Kidney capillary endothelial cell (primary cell): ENCODE results near the gene GPATCH4.
"Not testable (repeated sequence)": the region's sequence is repeated elsewhere in the genome, so short reads cannot be mapped to it uniquely, and the experiment has no call there.

Experiments
- DNase-seq: peaks from one replicate; pipeline ENCODE4 v3.0.0-alpha.2; 2018; ENCODE audit warnings: low spot score

GPATCH4 gene

DNA sequence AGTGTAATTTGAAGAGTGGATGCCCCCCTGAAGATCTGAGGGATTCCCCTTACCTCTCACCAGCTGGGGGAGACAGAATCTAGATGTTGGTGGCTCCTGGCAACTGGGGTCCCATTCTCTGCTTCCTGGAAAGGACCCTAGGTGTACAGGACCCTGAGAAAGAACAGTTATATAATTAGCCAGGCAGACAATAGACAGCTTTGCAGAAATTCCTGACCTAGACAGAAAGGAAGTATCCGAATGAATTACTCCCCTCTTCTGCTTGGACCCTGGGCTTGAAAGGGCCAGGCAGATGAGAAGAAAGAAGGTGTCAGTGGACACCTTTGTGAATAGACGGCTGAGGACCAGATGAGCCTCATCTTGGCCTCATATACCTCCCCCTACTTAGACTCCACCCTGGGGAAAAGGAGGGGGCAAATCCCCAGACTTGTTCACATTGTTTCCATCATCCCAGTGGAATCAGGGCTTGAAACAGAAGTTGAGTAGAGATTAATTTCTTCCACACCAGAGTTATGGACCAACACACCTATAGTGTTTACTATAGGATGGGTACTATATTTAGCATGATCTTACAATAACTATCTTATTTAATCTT, 27.1 kb downstream of the GPATCH4 start:
- DNase-seq, result no peak

DNA sequence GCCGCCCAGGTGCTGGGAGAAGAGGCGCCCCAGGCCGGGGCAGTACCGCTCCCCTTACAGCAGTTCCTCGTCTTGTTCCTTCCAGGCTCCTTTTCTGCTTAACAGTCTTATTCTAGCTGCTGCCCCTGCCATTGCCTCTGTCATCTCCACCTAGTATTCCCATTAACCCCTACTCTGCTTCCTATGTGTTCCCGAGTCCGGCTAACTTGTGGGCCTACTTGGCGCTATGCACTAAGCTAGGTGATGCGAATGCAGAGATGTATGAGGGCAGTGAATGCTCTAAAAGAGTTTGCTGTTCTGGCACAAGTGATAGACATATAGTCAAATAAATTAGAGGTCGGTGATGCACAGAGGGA, 28.6 kb downstream of the GPATCH4 start:
- no peak for DNase-seq

DNA sequence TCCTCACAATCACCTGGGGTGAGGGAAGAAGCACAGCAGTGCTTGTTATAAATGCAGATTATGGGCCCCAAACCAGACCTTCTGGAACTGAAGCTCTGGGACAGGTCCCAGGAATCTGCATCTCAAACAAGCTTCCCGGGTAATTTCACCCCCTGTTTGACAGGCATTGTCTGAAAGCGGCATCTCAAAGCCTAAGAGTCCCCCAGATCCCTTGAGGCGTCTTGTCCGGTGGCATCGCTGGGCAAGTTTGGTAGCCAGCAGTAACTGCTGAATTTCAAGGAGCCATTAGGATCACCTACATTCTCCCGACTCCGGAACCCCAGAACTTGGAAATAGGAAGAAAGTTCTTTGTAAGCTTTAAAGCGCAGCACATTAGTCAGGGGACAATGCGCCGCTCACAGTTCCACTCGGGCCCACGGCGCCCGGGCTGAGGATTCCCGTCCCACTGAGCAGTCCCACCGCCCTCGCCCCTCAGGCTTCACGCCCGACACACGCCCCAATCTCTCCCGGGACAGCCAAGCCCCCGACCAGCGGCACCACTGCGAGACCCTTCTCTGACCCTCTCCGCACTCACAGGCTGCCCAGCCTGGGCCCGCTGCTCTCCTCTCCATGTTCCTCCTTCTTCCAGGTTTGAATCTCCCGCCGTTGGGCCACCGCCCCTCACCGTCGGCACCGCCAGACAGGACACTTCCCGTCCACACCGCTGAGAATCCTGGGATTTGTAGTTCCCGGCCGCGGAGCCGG, 29.2 kb downstream of the GPATCH4 start, which contains the start of gene IQGAP3:
Gene IQGAP3 (minus strand): TSS at position 647 of the 744 bp plus-strand sequence. CDS start 36 bp downstream, at position 611.
- DNase-seq, result peak; percentile 69

DNA sequence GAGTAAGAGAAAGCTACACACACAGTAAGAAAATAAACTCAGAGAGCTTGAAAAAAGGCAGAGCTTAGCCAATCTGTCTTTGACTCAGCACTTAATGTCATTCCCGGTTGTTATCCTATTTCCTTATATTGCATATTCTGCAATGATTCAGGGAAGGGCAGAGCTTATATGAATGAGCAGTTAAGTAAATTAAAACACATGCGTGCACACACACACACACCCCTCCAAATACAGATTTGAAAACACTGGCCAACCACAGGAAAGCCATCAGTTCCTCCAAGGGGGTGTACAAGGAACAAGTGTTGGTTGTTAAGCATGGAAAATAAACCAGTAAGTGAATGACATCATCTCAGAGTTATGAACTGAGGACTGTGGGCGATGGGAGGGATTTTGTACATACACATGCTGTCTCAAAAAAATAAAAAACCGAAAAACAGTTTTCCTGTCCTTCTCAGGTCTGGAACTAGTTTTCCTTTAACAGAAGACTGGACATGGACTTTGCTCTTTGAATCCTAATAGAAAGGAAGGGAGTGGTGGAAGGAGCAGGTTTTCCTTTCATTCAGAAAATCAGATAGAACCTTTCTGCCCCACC, 29.9 kb downstream of the GPATCH4 start:
- DNase-seq, result peak; percentile 36

DNA sequence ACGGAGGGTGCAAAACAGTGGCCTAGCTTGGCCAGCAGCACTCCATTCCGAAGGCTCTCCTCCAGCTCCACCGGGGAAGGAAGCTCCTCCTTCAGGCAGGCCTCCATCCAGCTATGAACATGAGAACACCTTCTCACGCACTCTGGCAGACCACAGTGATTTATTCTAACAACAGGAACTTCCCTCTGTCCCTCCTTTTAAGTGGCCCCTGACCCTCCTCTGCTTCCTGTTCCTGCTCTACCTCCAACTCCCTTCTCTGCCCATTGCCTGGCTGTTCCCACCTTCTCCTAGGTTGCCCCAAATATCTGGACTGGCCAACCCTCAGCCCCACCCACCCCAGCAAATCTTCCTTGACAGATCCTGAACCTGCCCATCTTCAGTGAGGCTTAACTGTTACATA, 34.8 kb downstream of the GPATCH4 start:
- no peak for DNase-seq

DNA sequence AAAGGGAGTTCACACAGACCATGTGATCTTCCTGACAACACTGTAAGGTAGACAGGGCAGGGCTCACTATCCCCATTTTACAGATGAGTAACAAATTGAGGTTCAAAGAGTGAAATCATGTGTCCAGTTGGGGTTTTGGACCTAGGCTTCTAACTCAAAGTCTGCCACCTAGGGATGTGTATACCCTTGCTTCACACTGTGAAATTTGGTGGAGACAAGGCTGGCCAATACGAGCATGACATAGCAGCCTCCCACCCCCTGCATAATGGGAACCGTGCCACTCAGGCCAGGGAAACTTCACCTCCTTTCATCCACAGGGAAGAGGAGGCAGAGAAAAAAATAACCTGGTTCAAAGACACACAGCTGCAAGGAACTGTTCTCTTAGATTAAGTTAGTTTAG, 35.8 kb downstream of the GPATCH4 start:
- DNase-seq, result no peak

DNA sequence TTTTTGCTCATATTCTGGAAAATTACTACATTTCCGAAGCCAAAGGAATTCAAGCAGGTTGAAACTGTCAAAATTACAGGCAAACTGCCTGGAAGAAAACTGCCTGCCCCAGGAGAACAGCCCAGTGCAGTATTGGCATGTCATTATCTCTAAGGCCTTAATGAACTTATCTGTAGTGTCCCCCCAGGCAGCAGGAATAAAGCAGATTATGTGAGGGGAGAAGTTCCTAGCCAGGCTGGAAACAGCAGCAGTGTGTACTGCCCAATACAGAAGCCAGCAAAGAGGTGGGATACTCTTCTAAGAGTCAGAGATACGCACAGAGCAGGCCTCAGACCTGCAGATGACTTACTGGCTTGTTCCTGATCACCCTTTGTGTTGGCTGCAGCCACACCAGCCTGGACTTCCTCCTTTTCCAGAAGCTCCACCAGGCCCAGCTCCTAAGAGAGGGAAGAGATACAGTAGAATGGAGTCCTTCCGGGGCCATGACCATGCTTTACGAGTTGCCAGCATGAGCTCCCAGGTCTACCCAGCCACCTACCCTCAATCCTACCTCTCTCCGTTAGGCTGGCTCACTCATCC, 40.6 kb downstream of the GPATCH4 start:
- DNase-seq, result no peak

DNA sequence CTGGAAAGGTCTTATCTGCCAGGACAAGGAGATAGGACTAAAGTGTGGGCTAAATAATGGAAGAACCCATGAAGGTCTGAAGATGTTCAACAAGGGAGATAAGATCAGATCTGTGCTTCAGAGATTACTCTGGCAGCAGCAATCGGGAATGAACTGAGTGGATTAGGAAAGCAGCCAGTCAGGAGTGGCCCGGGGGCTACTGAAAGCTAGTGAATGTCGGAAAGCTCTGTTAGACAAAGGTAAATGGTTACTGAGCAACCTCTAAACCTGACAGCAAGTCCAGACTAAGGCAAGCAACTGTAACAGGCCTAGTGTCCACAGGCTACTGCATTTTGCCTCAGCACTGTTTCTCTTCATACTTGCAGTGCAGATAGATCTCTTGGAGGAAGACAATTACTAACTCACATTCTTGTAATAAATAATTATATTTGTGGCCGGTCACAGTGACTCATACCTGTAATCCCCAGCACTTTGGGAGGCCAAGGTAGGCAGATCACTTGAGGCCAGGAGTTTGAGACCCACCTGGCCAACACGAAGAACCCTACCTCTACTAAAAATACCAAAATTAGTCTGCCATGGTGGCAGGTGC, 41.4 kb downstream of the GPATCH4 start:
- no peak for DNase-seq

DNA sequence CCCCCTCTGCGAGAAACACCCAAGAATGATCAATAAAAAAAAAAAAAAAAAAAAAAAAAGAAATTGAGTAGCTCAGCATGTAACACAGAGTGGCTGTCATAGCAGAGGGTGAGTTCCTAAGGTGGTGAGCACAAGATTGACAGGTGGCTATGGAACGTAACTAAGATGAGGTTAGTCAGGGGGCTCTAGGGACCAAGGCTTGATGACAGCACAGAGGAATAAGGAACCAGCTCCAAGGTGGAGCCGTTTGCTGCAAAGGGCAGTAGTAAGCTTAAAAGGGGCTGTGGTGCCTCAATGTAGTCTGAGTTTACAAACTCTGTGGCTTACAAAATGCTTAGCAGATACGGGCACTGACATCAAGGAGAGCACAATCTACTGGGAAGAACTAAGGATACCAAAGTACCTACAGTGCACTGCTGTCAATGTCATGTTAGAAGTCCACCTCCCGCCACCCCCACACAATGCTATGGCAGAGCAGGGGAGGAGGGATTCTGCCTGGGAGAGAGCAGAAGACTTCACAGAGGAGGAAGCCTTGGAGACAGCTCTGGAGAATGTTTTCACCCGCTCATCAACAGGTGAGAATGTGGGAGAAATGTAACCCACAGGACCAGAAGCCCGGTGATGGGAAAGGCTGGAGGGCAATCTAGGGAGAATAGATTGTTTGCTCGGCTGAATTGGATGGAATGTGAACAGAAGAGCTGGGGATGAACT, 42.0 kb downstream of the GPATCH4 start:
- no peak for DNase-seq

DNA sequence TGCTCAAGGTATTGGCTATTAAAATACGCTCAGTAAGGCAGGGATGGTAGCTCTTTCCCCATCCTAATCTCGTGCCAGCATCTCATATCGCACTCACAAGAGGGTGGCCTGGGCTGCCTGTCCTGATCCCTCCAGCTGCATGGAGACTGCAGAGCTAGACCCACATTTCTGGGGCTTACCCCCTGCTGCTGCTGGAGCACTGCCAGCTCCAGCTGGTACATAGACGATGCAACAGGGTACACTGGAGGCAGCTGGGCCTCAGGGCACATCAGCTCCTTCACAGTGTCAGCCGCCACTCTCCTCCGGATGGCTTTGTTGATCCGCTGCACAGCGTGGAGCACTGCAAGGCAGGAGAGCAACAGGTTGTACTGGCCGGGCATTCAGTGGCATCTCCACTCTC, 44.9 kb downstream of the GPATCH4 start:
- no peak for DNase-seq

DNA sequence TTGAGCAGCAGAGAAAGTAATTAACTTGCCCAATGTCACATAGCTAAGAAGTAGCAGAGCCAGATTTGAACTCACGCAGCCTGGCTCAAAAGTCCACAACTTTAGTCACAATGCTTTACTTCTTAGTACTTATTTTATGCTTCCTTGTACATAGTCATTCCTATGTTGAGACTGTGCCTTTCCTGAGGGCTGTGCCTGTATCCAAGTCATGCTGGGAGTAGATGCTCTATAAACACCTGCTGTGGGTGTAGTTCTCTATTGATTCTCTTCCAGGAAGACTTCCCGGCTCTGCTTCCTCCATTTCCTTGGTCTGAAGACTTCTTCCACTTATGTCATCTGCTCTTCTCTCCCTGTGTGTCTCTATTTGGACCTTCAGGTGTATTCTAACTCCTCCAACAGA, 45.6 kb downstream of the GPATCH4 start:
- DNase-seq, result no peak

DNA sequence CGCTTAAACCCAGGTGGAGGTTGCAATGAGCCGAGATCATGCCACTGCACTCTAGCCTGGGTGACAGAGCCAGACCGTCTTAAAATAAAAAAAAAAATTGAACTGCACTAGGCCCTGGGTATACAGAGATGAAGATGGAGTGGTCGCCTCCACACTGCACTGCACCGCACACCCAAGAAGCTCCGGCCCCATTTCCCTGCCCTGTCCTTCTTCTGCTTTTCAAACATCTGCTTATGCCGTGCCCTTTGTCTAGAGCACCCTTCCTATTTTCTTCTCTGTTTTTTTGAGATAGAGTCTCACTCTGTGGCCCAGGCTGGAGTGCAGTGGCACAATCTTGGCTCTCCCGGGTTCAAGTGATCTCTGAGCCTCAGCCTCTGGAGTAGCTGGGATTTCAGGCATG, 46.3 kb downstream of the GPATCH4 start:
- DNase-seq, result no peak

DNA sequence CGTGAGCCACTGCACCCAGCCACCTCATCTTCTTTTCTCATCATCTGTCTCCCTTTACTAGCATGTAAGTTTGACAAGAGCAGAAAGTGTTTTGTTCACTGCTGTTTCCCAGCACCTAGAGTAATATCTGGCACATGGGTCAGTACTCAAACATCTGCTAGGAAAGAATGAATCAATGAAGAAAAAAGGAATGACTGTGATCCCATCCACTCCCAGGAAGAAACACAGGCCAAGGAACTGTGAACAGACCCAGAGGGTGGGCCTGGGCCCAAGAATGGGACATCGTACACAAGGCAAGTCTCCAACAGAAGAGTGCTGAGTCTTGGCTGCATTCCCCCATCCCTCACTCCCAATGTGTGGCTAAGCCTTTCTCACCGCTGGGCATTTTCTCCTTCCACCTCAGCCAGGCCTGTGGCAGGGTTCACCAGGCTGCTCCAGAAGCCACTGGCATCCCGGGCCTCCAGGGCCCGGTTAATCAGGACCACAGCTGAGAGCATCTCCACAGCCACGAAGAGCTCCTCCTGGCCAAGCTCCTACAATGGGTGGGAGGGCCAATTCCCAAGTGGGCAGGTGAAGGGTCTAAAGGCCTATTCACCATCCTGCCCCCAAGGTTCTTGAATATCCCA, 47.3 kb downstream of the GPATCH4 start:
- DNase-seq, result no peak

DNA sequence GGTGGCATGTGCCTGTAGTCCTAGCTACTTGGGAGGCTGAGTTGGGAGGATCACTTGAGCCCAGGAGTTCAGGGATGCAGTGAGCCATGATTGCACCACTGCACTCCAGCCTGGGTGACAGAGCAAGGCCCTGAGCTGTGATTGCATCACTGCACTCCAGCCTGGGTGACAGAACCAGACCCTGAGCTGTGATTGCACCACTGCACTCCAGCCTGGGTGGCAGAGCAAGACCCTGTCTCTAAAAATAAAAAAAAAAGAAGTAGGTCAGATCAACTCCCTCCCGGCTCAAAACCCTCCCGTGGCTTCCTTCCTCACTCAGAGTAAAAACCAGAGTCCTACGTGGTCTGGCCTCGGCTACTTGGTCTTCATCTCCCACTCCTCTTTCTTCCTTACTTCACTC, 48.3 kb downstream of the GPATCH4 start:
- DNase-seq, result not testable (repeated sequence)

DNA sequence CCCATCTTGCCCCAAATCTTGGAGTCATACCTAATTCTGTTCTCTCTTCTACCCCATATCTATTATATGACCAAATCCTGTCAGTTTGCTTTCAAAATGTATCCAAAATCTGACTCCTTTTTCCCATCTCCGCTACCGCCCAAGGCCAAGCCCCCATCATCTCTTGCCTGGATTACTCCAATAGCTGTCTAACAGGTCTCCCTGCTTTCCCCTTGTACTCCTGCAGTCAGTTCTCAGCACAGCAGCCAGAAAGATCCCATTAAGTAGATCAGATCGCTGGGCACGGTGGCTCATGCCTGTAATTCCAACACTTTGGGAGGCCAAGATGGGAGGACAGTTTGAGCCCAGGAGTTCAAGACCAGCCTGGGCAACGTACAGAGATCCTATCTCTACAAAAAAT, 48.8 kb downstream of the GPATCH4 start:
- no peak for DNase-seq

DNA sequence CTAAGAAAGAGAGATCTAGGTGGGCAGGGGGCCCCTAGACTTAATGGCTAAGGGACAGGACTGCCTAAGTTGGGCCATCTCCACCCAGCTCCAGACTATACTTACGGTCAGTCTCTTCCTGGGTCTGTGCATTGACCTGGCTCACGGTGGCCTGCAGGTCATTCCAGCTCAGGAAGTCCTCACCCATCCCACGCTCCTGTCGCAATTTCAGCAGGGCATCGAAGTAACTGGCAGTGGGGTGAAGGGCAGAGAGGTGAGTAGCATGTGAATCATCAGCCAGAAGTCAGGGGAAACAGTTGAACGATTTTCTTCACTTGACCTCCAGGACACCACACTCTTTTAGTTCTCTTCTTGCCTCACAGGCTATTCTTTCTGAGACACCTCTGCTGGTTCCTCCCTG, 49.4 kb downstream of the GPATCH4 start:
- DNase-seq, result no peak

DNA sequence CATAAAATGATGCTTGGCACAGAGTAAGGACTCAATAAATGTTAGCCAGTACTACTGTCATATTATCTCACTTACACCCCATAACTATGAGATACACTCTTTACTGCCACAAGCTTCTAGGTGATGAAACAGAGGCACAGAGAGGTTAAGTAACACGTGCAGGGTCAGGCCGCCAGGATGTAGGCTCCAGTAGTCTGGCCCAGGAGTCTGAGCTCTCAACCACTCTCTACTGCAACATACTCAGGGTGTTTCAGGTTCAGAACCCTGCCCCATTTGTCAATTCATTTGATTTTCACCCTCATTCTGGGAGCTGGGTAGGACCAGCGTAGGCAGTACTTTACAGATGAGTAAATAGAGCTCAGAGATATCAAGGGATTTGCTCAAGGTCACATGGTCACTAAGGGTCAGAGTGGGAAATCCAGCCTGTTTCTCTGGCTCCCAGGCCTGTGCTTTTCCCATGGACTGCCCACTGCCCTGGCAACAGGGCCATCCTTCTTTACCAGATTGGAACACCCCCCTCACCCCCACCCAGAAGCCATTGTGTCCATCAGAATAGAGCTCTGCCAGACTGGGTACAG, 50.1 kb downstream of the GPATCH4 start:
- no peak for DNase-seq

DNA sequence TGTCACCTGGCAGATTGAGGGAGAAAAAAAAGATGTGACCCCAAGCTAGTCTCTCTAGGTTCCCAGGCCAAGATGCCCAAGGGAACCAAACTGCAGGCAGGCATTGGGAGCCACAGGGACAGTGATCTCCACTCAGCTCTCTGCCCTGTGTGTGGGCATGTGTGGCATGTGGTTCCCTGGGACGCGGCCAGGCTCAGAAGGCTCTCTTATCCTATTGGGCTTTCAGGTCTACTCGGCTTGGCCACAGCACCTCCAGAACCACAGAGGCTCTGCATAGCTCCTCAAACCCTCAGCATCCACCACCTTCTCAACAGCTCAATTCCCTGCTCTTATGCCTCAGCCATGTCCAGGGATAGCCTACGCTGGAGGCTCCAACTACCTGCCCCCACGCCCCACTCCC, 50.9 kb downstream of the GPATCH4 start:
- DNase-seq, result no peak

DNA sequence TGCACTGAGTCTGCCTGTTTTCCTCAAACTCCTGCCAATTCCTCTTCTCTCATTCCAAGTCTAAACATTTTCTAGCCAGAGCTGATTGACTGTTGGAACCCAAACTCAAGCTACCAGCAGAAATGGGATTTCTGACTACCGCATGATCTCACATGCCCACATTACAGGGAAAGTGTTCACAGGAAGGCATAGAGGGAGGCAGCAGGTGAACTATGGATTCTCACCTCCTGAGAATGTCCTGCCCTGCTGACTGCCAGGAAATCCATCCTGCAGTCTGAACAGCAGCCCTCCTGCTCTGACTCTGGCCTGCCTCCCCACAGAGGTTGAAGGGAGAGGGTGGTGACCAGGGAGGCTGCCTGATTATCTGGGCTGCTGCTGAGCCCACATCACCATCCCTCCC, 51.4 kb downstream of the GPATCH4 start:
- no peak for DNase-seq

DNA sequence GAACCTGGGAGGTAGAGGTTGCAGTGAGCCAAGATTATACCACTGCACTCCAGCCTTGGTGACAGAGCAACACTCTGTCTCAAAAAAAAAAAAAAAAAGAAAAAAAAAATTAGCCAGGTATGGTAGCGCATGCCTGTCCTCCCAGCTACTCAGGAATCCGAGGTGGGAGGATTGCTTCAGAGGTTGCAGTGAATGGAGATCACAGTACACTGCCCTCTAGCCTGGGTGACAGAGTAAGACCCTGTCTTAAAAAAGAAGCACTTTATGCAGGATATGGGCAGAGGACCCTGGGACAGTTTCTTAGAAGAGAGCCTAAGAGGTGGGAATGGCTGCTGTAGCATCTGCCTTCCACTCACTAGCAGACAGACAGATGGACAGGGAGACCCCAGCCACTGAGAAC, 51.9 kb downstream of the GPATCH4 start:
- DNase-seq, result no peak

DNA sequence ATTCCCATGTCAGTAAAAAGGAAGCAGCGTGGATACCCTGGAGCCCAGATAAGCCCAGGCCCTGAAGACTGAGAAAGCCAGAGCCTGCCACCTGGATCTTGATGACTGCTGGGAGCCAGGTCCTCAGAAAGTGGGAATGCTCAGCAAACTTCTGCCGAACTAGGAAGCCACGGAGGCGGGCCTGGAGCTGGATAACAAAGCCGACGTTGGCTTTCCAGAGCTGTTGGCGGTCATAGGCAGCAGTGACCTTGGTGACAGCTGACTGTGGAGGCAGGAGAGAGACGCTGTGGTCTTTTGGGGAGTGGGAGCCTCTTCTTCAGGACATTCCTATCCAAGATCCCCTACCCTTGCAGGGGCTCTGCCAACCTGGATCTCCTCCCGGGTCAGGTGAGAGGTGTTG, 53.3 kb downstream of the GPATCH4 start:
- DNase-seq, result no peak
